SHP77 treated with DMSO at 0.1 percent for 48 hours (cell line): Measurements from ENCODE around the gene MOB2.

Source experiments
- DNase-seq: peaks from one replicate; lab custom pipeline; 2025; lab: John Stamatoyannopoulos, UW

The MOB2 gene, protein sequence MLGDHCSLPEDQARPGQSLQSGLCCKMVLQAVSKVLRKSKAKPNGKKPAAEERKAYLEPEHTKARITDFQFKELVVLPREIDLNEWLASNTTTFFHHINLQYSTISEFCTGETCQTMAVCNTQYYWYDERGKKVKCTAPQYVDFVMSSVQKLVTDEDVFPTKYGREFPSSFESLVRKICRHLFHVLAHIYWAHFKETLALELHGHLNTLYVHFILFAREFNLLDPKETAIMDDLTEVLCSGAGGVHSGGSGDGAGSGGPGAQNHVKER

DNA sequence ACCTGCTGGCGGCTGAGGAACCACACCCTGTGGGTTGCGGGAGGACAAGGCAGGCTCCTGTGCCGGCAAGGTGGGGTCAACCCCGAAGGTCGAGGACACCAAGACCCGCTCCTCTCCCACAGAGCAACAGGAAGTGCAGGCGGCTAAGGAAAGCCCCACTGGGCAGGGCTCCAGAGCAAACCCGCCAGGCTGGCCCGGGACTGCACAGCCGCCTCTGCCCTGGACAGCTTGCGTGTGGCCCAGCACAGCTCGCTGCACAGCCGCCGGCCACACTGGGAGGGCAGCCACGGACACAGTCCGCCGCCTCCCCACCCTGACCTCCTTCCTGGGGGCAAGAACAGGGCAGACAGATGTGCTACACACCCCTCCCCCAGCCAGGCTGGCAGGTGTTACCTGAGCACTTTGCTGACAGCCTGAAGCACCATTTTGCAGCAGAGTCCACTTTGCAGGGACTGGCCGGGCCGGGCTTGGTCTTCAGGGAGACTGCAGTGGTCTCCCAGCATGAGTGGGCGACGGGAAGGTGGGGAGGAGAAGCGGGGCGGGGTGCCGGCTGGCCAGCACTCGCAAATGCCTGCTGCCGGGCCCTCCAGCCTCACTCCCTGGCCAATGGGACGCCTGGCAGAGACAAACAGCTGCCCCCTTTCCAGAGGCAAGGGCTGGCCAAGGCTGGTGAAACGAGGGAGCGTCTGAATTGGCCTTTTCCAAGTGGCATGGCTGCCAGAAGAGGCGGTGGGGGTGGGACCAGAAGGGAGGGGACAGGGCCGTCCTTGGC, at the start of gene MOB2:
MOB2 (minus strand) TSS at position 726 of the 772 bp plus-strand sequence; CDS start at position 503, 223 bp downstream.
- DNase-seq: no peak

DNA sequence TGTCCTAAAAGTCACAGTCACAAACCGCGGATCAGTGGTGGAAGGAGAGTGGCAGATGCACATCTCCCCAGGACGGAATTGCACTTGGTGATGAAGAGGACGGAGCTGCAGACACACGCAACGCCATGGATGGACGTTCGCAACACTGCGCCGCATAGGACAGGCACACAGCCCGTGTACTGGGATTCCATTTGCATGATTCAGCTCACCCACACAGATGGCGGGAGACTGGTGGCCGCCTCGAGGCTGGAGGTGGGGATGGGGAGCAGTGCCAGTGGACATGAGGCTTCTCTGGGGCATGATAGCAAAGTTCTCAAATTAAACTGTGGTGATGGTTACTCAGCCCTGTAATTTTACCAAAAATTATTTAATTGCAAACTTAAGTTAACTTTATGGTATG, 48.1 kb upstream of the MOB2 start:
- no peak for DNase-seq

DNA sequence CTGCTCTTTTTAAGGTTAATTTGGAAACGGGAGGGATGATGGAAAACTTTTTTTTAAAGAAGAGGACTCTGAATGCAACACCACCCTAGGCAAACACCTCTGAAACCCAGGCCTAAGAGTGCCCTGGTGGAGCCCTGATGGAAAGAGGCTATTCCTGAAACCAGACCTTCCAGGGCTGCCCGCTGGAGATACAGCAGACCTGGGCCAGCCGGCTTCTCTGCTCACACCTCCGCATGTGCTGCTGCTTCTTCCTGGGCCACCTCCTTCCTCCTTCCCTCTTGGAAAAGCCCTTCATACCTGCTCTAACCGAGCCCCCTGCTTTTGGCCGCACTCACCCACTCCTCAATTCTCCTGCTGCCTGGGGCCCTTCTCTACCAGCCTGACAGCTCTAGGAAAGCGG, 47.6 kb upstream of the MOB2 start:
- no peak for DNase-seq

DNA sequence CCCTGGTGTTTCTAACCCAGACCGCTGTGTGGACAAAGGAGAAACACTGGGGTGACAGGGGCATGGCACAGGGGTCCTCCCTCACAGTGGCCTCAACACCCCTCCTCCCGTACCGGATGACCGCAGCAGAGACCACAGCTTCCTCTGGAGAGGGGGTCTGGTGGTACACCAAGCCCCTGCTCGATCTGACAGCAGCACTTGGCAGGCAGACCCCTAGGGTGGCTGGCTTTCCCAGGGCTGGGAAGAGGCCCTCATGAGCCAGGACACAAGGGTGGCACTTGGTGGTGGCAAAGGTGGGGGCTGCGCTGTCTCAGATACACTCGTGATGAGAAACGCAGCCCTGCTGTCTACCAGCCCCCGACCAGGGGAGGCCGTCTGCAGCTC, 46.8 kb upstream of the MOB2 start:
- no peak for DNase-seq

DNA sequence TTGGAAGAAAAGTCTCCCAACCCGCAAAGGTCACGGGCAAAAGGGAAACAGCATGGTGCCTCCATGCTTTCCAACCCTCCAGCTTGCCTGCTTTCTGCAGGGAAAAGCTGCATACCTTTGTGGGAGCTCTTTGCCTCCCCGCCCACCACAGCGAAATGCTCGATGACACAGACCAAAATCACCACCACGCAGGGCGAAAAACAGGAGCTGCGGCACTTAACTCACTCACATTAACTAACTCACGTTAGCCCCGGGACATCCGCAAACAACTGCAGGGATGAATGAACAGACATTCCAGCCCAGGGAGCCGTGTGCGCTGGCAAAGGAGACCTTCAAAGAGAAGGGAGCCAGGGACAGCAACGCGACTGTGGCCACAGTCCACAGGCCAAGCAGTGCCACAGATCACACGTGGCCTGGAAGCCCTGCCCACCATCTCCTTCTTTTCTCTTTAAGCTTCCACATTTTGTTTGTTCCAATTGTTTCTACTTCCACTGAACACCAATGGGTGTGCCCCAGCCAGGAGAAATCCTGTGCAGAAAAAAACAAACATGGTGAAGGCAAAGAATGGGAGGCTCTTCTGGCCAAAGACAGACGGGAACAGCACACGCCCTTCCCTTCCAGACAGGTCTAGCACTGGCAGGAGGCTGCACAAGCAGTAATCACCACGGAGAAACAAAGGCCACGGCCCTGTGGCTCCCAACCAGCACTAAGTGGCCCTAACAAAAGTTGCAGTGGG, 46.2 kb upstream of the MOB2 start:
- no peak for DNase-seq

DNA sequence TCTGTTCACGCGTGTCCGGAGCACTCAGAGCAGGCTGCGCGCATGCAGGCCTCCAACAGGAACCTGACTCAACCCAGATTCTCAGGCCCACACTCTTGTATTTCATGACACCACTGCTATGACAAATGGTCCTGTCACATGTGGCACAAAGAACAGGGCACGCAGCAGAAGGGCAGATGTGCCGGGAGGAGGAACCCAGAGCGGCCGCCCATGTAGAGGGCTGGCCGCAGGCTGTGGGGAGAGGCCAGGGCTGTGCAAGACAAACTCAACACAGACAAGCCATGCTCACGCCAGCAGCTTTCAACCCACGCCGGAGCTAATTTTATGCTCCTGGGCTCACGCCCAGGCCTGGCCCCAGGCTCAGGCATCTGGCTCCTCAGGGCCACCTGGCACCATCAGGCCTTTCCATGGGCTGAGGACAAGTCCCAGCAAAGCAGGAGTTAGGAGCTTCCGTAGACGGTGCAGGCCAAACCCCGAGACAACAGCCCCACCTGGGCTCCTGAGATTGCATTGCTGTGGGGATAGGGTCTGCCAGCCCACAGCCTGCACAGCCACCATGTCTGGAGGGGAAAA, 45.5 kb upstream of the MOB2 start:
- DNase-seq: no peak

DNA sequence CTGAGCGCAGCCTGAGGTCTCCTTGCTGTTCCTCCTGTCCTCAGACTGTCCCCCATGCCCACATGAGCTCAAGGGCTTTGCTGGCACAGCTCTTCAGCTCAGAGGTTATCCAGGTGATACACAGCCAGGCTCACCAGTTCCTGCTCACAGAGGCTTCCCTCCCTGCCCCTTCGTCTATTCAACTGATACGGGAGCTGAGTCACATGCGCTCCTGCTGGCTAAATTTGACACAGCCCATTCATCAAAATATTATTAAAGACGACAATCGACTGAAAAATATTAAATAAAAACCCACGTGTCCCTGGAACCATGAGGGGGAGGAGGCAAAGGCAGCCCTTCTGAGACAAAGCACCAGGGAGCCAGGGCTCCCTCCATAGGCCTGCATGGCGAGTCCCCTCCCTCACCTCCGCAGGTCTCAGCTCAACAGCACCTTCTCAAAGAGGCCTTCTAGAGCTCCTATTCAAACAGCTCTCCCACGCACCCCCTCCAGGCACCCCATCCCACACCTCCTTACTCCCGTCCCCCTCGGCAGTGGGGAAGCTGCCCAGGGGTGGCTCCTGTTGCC, 45.0 kb upstream of the MOB2 start:
- DNase-seq: no peak

DNA sequence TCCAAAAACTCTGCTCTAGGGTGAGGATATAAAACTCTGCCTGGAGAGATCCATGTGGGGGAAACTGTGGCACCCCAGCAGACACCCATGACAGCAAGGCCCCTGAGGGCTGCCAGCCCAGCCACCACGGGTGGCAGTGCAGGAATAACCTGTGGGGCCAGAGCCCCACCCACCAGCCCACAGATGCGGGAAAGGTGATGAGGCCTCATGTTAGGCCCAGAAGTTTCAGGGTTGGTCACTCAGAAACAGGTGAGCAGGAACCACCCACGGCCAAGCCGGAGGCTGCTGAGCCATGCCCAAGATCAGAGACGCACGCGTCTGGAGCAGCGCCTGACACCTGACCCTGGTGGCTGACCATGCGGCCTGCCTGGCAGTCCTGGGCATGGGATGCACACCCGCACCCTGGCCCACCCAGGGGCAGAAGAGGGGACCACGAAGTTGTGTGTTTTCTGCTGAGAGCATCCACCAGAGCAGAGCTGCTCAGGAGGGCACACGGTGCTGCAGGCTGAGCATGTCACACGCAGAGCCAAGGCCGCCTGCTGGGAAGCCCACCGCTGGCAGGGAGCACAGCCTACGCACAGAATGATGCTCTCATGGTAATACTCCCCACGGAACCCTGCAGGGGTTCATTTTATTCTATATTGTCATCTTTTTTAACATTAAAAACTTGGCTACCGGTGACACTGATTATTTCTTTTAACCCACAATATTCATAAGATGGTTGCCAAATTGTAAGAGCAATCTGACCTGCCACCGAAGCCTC, 44.3 kb upstream of the MOB2 start:
- DNase-seq: no peak

DNA sequence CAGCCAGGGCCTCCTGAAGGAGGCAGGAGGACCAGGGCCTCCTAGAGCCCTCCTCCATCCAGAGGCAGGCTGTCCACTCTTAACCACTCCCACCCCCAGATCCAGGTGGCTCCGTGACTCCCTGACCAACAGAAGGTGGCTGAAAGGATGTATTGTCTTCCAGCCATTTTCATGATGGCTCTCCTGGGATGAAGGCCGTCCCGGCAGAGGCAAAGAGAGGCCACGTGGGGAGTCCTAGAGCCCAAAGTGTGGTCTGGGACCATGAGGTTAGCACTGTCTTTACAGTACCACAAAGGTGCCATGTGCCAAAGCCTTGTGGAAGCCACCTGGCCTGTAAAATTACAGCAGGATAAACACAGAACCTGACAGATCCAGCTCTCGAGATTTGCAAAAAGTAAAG, 43.2 kb upstream of the MOB2 start:
- DNase-seq: no peak

DNA sequence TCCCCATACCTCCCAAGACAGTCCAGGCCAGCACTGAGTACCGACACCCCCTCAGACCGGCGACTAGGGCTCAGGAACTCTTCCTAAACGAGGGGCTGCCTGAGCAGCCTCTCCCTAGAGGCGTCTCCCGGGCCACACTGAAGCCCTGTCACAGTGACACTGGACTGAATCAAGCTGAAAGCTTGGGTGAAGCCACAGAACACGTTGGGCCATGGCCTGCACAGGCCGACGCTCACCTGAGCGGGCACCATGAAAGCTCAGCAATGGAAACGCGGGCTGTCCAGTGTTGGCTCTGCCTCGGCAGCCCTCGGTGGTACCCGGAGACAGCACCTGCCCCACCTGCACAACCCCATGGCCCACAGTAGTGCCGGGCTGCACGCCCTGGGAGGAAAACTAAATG, 42.7 kb upstream of the MOB2 start:
- no peak for DNase-seq

DNA sequence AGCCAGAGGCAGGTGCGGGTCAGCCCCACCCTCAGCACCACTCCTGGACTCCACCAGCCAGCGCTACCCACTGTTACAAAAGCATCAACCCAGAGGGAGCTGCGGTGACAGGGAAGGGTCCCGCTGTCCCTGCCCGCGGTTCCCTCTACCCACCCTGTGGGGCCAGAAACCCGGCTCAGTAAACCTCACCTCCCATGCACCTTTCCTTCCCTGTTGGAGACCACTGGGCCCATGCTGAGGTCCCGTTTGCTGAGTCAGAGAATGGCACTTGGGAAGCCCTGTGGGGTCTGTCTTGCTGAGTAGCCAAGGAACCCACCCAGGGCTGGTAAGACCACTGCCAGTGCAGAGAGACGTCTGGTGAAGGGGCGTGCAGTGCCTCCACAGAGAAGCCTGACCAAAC, 42.1 kb upstream of the MOB2 start:
- DNase-seq: no peak

DNA sequence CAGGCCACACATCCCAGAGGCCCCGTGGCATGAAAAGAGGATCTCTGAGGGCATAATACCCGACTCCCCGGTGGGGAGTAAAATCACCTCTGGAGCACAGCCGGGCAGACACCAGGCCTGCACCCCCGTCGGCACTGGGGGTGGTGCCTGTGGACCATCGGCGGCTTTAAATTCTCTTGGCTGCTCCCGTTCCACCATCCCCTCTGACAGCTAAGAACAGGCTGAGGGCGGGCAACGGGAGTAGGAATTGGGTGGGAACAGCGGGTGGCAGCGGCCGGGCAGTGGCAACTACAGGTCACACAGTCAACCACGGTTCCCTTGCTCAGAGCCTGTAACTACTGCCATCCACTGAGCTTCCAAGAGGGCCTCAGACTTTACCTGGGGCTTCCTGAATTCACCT, 40.2 kb upstream of the MOB2 start:
- DNase-seq: no peak

DNA sequence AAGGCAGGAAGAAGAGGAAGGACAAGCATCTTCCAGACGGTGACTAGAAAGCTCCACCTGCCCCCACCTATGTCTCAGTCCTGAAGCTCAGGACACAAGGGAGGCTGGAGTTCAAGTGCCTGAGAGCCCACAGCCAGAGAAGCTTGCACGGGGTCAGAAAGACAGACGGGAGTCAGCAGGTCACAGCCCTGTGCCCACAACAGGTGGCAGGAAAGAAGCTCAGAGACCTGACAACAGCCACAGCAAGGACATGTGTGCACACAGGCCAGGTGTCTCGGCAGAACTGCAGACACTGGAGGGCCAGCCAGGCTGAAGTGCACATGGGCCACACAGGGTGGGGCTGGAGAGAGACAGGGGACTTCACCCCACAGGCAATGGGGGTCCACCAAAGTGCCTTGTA, 37.2 kb upstream of the MOB2 start:
- DNase-seq: no peak

DNA sequence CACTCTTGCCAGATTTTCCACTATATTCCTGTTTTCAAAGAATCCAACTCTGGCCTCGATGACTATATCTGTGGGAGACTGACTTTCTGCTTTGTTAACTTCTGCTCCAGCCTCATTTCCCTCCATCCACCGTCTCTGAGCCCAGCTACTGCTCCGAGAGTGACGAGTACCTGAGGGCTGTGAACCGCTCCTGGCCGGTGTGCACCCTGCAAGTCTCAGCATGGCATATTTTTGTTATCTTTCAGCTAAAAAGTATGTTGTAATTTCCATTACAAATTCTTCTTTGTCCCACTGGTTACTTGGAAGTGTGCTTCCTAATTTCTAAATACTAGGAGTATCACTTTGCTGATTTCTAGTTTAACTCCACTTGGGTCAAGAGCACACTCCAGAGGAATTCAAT, 36.5 kb upstream of the MOB2 start:
- no peak for DNase-seq

DNA sequence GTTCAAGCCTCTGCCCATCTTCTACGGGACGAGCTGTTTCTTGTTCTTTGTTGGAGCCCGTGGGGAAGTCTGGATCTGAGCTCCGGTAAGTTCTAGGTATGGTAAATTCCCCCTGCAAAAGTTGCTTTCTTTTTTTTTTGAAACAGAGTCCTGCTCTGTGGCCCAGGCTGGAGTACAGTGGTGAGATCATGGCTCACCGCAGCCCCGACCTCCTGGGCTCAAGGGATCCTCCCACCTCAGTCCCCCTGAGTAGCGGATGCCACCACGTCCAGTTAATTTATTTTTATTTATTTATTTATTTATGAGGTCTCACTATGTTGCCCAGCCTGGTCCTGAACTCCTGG, 35.5 kb upstream of the MOB2 start:
- DNase-seq: no peak

DNA sequence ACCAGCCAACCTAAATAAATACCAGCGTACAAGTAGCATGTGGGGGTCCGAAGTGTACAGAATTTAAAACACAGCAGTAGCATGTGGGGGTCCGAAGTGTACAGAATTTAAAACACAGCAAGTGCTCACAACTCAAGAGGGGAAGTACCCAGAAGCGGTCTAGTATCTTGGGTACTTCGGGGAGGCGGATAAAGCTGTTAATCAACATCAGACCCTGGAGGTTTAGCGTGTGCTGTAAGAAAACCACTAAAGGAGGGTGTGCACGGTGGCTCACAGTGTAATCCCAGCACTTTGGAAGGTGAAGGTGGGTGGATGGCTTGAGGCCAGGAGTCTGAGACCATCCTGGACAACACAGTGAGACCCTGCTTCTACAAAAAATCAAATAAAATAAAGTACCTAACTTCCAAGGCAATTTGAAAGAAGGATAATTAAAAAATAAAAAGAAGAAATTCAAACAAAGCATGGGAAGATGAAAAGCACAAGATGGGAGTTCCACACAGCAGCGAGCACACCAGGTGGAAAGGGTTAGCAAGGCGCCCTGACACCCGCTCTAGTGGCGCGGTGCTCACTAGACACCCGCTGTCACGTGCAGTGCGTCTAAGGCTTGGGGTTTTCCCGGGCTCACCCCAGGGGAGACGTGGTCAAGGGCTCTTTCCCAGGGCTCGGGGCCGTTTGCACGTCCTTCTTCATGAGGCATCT, 35.0 kb upstream of the MOB2 start:
- no peak for DNase-seq

DNA sequence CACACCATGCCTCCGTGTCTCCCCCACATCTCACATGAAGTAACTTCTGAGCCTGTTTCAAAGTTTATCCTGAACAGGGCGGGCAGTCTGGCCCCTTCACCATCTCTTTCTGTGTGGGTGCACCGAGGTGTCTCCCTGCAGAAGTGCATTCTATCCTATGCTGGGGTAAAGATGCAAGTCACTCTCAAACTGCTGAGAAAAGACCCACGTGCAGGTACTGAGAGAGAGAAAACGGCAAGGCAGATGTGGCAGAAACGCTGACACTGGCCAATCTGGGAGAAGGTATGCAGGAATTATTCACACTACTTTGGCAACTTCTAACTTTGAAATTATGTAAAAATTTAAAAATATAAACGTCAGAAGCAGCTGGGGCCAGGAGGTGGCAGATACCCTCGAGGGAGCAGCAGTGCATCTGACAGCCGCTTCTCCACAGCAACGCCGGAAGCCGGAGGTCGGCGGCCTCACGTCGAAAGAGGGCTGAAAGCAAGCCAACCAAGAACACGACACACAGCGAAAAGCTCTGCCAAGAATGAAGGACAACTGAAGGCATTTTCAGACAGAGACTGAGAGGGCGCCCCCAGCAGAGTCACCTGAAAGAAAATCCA, 34.2 kb upstream of the MOB2 start:
- DNase-seq: no peak

DNA sequence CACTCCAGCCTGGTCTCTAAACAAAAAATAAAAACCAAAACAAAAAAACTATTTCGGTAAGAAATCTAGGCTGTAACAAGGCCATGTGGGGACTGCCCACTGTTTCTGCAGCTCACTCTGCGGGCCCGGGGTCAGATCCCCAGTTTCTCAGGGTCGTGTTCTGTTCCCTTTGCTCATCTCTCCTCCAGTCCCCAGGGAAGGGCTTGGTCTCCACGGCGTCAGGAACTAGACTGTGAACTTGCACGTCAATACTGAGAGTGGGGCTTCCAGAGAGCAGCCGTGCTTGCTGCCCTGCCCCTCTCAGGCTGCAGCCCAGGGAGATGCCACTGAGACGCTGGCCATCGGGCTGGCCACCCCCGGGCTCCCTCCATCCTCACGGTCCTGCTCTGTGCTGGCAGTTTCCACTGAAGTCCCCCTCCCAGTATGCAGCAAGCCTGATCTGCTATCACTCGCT, 33.7 kb upstream of the MOB2 start:
- DNase-seq: no peak

DNA sequence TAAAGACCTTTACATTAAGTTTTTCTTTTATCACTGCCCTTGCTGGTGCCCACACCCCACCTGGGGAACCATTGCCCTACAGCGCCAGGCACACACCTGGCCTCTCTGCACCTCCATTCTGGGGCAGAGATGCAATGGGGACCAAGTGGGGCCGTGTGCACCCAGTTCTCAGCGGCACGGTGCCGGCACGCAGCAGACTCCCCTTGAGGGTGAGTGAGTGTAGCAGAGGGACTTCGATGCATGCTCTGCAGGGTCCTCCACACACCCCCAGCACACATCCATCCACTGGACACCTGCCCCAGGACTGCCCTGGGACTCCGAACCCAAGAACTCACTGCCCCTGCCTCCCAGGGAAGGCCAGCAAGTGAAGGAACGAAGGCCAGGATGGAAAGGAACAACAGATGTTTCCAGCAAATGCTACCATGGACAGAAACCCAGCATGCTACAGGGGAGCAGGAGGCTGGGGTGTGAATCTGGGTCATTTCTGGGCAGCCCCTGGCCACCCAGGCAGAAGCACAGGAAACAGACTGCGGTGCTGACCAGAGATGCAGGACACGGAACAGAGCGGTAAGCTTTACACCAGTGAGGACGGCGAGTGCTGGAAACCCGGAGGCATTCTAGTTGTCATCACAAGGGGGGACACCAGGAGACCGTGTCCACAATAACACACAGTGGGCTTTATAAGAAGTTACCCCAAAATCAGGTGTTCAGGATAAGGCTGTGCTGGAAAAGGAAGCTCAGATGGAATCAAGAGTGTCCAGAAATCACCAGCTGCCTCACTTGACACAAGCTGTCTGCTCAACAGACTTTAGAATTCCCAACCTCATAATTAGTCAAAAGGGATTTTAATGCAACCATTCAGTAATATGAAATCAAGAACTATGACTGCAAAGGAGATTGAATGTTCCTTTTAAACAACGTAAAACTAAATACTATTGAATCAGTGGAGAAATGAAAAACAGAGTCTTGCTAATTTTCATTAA, 32.7 kb upstream of the MOB2 start:
- DNase-seq: no peak
